ENCODE measurements around the gene ADAMTS2. TPM values are rescaled to one million over a fixed set of nuclear protein-coding genes. Genes with fewer than 3 reads are reported as not detected.

The ADAMTS2 gene
- total RNA-seq, 1 donor from 2014 or later = 93.2 TPM

- Mint-ChIP-seq H3K4me3 (ENCODE audit: unreplicated experiment) (no peak overlapping the region), H3K9me3 (ENCODE audit: low read depth) (no peaks in the 10 kb centered on the region), H3K4me1 (ENCODE audit: low read depth) (no peaks in the 10 kb centered on the region), H3K27ac (ENCODE audit: unreplicated experiment) (no peak overlapping the region), H3K36me3 (ENCODE audit: low read depth) (peaks cover 1% of the 10 kb centered on the region), H3K27me3 (ENCODE audit: low read depth) (no peaks in the 10 kb centered on the region)
- TF ChIP-seq CTCF (IDR thresholded peaks at IDR 0.05) = no peak
- peak; percentile 50 for DNase-seq (ENCODE audit: low spot score)
Observed at GRCh38 chr5:179149278-179149677, 196.0 kb downstream of the ADAMTS2 start.

DNA sequence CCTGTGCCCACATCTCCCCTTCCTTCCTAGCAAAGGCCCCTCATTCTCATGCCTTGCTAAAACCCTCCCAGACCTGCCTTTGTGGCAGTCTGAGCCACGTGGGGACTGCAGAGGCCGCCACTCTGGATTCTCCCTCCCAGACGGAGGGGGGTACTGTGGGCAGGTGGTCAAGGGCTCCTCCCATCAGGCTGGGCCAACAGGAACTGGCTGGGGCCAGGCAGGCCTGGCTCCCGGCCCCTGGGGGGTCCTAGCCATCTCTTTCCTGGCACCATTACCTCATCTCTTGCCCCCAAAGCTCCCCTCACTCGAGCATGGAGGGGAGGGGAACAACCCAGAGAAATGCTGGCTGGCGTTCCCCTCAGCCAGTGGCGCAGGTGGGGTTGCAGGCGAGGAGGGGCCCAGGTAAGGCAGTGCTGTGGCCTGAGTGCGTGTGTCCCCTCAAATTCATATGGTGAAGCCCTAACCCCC lies 196.5 kb downstream of the ADAMTS2 start:
- DNase-seq (ENCODE audit: low spot score) = peak; percentile 65
- no peaks in the 10 kb centered on the region for H3K27me3 Mint-ChIP-seq (ENCODE audit: low read depth)
- H3K9me3 Mint-ChIP-seq (ENCODE audit: low read depth) = no peaks in the 10 kb centered on the region
- no peak overlapping the region for H3K27ac Mint-ChIP-seq (ENCODE audit: unreplicated experiment)
- no peak overlapping the region for H3K4me3 Mint-ChIP-seq (ENCODE audit: unreplicated experiment)
- no peak for TF ChIP-seq CTCF (IDR thresholded peaks at IDR 0.05)
- H3K4me1 Mint-ChIP-seq (ENCODE audit: low read depth) = no peaks in the 10 kb centered on the region
- peaks cover 1% of the 10 kb centered on the region for H3K36me3 Mint-ChIP-seq (ENCODE audit: low read depth)

GRCh38 chr5:179147991-179148702 lies 197.1 kb downstream of the ADAMTS2 start:
- no peaks in the 10 kb centered on the region for H3K27me3 Mint-ChIP-seq (ENCODE audit: low read depth)
- H3K36me3 Mint-ChIP-seq (ENCODE audit: low read depth) = peaks cover 1% of the 10 kb centered on the region
- H3K9me3 Mint-ChIP-seq (ENCODE audit: low read depth) = no peaks in the 10 kb centered on the region
- no peak overlapping the region for H3K27ac Mint-ChIP-seq (ENCODE audit: unreplicated experiment)
- no peak overlapping the region for H3K4me3 Mint-ChIP-seq (ENCODE audit: unreplicated experiment)
- peak; percentile 68 for DNase-seq (ENCODE audit: low spot score)
- TF ChIP-seq CTCF (IDR thresholded peaks at IDR 0.05) = no peak
- H3K4me1 Mint-ChIP-seq (ENCODE audit: low read depth) = no peaks in the 10 kb centered on the region

DNA sequence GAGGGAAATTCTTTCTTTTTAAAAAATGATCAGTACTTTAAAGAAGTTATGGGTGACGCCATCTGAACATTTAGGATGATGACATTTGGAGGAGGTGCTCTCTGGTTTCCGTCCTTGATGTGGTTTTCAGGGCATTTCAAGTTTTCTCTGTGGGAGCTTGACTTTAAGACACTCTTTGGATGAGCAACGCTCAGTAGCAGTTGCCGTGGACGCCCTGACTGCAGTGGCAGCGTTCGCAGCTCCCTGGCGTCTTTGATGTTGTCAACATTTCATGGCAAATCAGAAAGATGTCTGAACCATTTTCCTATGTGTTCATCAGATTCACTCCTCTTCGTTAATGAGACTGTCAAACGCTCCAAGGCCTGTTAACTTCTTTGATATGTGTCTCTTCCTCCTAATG lies 199.0 kb downstream of the ADAMTS2 start:
- Mint-ChIP-seq H3K27me3 (ENCODE audit: low read depth) (no peaks in the 10 kb centered on the region), H3K36me3 (ENCODE audit: low read depth) (peaks cover 1% of the 10 kb centered on the region), H3K27ac (ENCODE audit: unreplicated experiment) (no peak overlapping the region), H3K9me3 (ENCODE audit: low read depth) (no peaks in the 10 kb centered on the region), H3K4me3 (ENCODE audit: unreplicated experiment) (no peak overlapping the region), H3K4me1 (ENCODE audit: low read depth) (peaks cover 8% of the 10 kb centered on the region)
- no peak for TF ChIP-seq CTCF (IDR thresholded peaks at IDR 0.05)
- peak; percentile 22 for DNase-seq (ENCODE audit: low spot score)

GRCh38 chr5:179143446-179143845 lies 201.8 kb downstream of the ADAMTS2 start:
- Mint-ChIP-seq H3K4me1 (ENCODE audit: low read depth) (peaks cover 8% of the 10 kb centered on the region), H3K9me3 (ENCODE audit: low read depth) (no peaks in the 10 kb centered on the region), H3K27ac (ENCODE audit: unreplicated experiment) (no peak overlapping the region), H3K27me3 (ENCODE audit: low read depth) (no peaks in the 10 kb centered on the region), H3K36me3 (ENCODE audit: low read depth) (no peaks in the 10 kb centered on the region), H3K4me3 (ENCODE audit: unreplicated experiment) (no peak overlapping the region)
- TF ChIP-seq CTCF (IDR thresholded peaks at IDR 0.05) = no peak
- DNase-seq (ENCODE audit: low spot score) = peak; percentile 2
